CD4-positive, CD25-positive, alpha-beta regulatory T cell (primary cell): ENCODE results near the gene POFUT2. TPM values are rescaled to one million over a fixed set of nuclear protein-coding genes. Genes with fewer than 3 reads are reported as not detected.

ENCODE experiments used
- ATAC-seq, 2 donors: fragments of 150-1000 bp; cut with Tn5 transposase; one replicate each; pipeline ENCODE4 v1.10.0; 2021; ENCODE audit warnings: low read depth in 2 of 2, moderate number of reproducible peaks in 2 of 2, moderate library complexity in 1 of 2
- DNase-seq, 3 donors: peaks; one replicate each; pipeline versions ENCODE4 v3.0.0 to v3.0.0-alpha.2; 2012 to 2022; ENCODE audit warnings: mixed read lengths in 1 of 3
- H3K27ac ChIP-seq: one replicate; pipeline ENCODE4 v1.7.0; 2013; ENCODE audit warnings: mild to moderate bottlenecking, low read length; ENCODE audit not compliant: insufficient read depth, poor library complexity, severe bottlenecking
- H3K27me3 ChIP-seq: one replicate; pipeline ENCODE4 v1.7.0; 2013; ENCODE audit warnings: low read length; ENCODE audit not compliant: control insufficient read depth, insufficient read depth
- H3K36me3 ChIP-seq: one replicate; pipeline ENCODE4 v1.7.0; 2013; ENCODE audit warnings: mild to moderate bottlenecking, low read length, moderate library complexity; ENCODE audit not compliant: control insufficient read depth, insufficient read depth
- H3K4me1 ChIP-seq: 2 replicates; pipeline ENCODE4 v1.7.0; 2013; ENCODE audit warnings: mild to moderate bottlenecking, low read length; ENCODE audit not compliant: insufficient read depth, control insufficient read depth, poor library complexity, severe bottlenecking
- H3K4me3 ChIP-seq: one replicate; pipeline ENCODE4 v1.7.0; 2013; ENCODE audit warnings: low read depth, mild to moderate bottlenecking, low read length, moderate library complexity
- H3K9me3 ChIP-seq, 2 experiments: 1 replicate in 1 of 2; 2 replicates in 1 of 2; pipeline ENCODE4 v1.7.0; 2013; ENCODE audit warnings: low read length in 2 of 2, mild to moderate bottlenecking in 1 of 2, moderate library complexity in 1 of 2; ENCODE audit not compliant: control insufficient read depth in 2 of 2
- H3K27ac Mint-ChIP-seq, 3 donors: one replicate each; pipeline ENCODE4 v1.8.0; 2020 to 2022; ENCODE audit warnings: mild to moderate bottlenecking in 3 of 3, mixed read lengths in 3 of 3, moderate library complexity in 2 of 3
- H3K27me3 Mint-ChIP-seq: one replicate; pipeline ENCODE4 v1.8.0; 2022; ENCODE audit warnings: mild to moderate bottlenecking, mixed read lengths
- H3K36me3 Mint-ChIP-seq: one replicate; pipeline ENCODE4 v1.8.0; 2020; ENCODE audit warnings: mixed read lengths
- H3K4me1 Mint-ChIP-seq, 4 donors: one replicate each; pipeline ENCODE4 v1.8.0; 2020 to 2022; ENCODE audit warnings: mixed read lengths in 4 of 4, mild to moderate bottlenecking in 1 of 4
- H3K4me3 Mint-ChIP-seq, 4 donors: one replicate each; pipeline ENCODE4 v1.8.0; 2020 to 2022; ENCODE audit warnings: mild to moderate bottlenecking in 4 of 4, mixed read lengths in 4 of 4, moderate library complexity in 3 of 4
- H3K9me3 Mint-ChIP-seq, 7 donors: one replicate each; pipeline ENCODE4 v1.8.0; 2020 to 2022; ENCODE audit warnings: mixed read lengths in 7 of 7, mild to moderate bottlenecking in 3 of 7, moderate library complexity in 2 of 7
- polyA plus RNA-seq, 4 donors: library from polyadenylated mRNA; unstranded; fragments of 300-500 nt; fragmentation: Illumina TruSeq; gene quantifications; one replicate each; pipeline ENCODE4 v1.2.3, GENCODE V29; 2021
- total RNA-seq: library from RNA; stranded (reverse); gene quantifications from one replicate; pipeline ENCODE4 v1.2.3, GENCODE V29; 2022

The POFUT2 gene
- total and polyA plus RNA-seq, 5 donors from 2014 or later, result 2.6 to 55.6 (median 3.3) TPM

DNA sequence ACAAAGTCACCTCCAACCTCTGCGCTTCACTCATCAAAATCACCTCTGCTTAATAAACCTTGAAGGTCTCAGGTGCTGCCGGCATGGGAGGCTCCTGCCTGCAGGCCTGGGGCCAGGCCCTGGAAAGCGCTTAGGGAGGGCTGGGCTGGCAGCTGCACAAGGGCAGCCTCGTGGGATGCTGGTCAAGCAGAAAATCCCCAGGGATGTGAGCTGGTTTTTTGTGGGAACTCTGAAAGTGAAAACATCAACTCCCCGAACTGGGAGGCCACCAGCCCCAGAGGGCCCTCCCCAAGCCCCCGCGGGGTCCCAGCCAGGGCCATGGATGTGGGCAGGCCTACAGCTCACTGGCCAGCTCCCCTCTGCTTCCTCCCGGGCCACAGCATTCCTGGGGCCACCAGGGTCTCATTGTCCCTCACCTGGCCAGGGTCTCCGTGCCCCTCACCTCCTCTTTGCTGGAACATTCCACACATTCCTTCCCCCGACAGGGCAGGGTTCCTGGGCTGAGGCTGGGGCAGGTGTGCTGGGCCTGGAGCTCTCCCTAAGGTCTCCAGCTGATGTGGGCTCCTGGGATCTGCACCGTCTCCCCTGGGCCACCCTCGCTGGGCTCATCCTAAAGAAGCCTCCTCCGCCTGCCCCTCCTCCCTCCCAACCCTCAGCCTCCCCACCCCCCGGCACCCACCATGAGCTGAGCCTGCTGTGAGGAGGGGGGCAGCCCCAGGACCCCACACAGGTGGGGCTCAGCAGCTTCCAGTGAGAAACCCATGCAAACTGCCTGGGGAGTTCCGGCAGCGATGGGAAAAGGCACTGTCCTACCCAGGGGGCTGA lies 36.0 kb upstream of the POFUT2 start:
- Histone ChIP-seq H3K27me3 (no peaks in the 10 kb centered on the region), H3K4me1 (peaks cover 17% of the 10 kb centered on the region), H3K9me3 (no peaks in the 10 kb centered on the region), H3K36me3 (no peaks in the 10 kb centered on the region), H3K27ac (no peak overlapping the region), H3K4me3 (no peak overlapping the region)
- no peak for ATAC-seq
- no peaks in the 10 kb centered on the region for H3K36me3 Mint-ChIP-seq
- no peak overlapping the region for H3K4me3 Mint-ChIP-seq
- DNase-seq, result no peak
- H3K9me3 Mint-ChIP-seq, result no peaks in the 10 kb centered on the region
- H3K4me1 Mint-ChIP-seq, result peaks cover 0 to 15% (median 5%) of the 10 kb centered on the region in 4 donors
- H3K27me3 Mint-ChIP-seq, result no peaks in the 10 kb centered on the region
- peak overlapping the region in 1 of 3 donors; percentile 82 for H3K27ac Mint-ChIP-seq

DNA sequence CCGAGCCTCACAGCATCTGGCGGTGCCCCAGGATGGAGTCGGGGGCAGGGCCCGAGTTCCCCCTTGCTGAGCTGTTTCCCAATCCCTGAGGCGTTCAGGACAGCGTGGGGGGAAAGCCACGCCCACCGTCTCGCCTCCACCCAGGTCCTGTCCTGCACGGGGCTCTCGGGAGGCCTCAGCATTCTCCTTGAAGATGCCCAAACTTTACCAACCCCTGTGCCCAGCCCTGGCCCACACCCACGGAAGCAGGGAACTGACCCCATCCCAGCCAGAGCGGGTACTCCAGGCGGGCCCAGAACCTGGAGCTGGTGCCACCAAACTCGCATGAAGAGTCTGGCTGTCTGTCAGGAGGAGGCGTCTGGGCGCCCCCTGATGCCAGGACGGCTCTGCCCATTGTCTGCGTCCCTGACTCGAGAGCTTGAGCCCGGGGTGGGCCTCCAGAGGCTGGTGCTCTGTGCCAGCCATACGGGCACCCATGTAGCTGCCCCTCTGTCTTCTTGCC lies 35.3 kb upstream of the POFUT2 start:
- no peaks in the 10 kb centered on the region for H3K36me3 ChIP-seq
- no peak overlapping the region for H3K4me3 ChIP-seq
- Mint-ChIP-seq H3K27me3 (no peaks in the 10 kb centered on the region), H3K27ac (peak overlapping the region in 2 of 3 donors; percentile 20 to 89), H3K4me3 (peak overlapping the region in 1 of 4 donors; percentile 63), H3K36me3 (no peaks in the 10 kb centered on the region), H3K9me3 (no peaks in the 10 kb centered on the region), H3K4me1 (peaks cover 0 to 15% (median 5%) of the 10 kb centered on the region in 4 donors)
- DNase-seq, result no peak
- H3K9me3 ChIP-seq, result no peaks in the 10 kb centered on the region
- peaks cover 17% of the 10 kb centered on the region for H3K4me1 ChIP-seq
- ATAC-seq, result no peak
- H3K27me3 ChIP-seq, result no peaks in the 10 kb centered on the region
- peak overlapping the region; percentile 51 for H3K27ac ChIP-seq

DNA sequence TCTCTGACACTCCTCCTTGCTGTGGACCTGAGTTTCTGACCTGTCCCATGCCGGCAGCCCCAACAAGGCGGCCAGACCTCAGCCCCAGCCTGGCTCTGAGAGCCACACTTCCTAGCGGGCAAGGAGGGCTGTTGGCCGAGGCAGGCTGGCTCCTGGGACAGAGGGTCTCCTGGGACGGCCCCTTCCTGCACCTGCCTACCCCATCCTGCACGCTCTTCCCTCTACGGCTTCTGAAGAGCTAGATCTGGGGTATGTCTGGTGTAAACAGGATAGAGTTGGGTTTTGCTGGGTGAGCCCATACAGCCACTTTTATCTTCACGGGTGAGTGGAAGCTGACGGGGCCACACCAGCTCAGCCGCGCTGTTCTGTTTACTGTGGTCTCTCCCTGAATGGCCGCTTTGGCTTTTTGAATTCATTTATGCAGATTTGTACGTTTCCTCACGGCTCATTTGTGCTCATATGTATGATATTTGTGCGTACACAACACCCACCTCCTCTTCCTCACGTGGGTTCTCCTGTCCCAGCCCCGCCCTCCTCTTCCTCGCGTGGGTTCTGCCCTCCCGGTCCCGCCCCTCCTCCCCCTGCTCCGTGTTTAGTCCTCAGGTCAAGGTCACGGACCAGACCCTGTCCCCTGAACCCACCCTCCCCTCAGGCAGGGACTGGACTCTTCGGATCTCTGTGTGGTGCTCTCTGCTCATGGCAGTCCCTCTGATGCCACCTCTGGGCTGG lies 34.7 kb upstream of the POFUT2 start:
- ATAC-seq, result peak; percentile 65 to 82
- H3K27ac ChIP-seq, result peak overlapping the region; percentile 51

DNA sequence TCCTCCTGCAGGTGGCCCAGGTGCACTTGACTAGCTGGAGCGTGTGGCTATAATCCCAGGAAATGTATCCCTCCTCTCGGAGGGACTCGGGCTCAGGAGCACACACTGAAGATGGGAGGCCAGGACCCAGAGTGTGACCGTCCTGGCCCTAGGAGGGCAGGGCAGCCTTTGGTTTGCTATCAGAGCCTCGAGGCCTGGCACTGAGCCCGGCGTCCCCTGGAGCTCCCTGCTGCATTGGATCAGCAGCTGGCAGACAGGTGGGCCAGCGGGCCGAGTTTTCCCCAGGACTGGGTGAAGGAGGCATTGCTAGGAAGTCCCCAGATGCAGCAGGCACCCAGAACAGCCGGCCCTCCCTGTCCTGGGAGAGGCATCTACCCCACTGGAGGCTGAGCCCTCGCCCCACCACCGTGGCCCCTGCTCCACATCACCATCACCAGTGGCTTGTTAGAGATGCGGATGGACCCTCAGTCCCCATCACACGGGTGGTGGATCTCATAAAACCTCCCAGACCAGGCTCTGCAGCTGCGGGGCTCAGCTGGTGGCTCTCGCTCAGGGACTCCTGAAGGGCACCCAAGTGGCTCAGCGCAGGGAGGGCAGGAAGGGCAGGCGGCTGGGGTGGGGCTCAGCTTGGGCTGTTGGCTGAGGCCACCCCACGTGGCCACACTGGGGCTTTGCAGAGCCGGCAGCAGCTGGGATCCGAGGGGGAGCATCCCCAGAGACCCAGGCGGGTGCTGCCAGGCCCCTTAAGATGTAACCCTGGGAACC lies 32.7 kb upstream of the POFUT2 start:
- H3K27ac Mint-ChIP-seq, result no peak overlapping the region
- Histone ChIP-seq H3K9me3 (no peaks in the 10 kb centered on the region), H3K4me3 (no peak overlapping the region), H3K4me1 (peaks cover 17% of the 10 kb centered on the region), H3K36me3 (no peaks in the 10 kb centered on the region), H3K27ac (no peak overlapping the region), H3K27me3 (no peaks in the 10 kb centered on the region)
- H3K4me1 Mint-ChIP-seq, result peaks cover 0 to 10% (median 5%) of the 10 kb centered on the region in 4 donors
- H3K27me3 Mint-ChIP-seq, result no peaks in the 10 kb centered on the region
- no peaks in the 10 kb centered on the region for H3K36me3 Mint-ChIP-seq
- H3K9me3 Mint-ChIP-seq, result no peaks in the 10 kb centered on the region
- ATAC-seq, result no peak
- no peak overlapping the region for H3K4me3 Mint-ChIP-seq
- DNase-seq, result no peak

More for the DNA sequence above, 34.7 kb upstream of the POFUT2 start:
- H3K4me1 ChIP-seq, result peaks cover 17% of the 10 kb centered on the region
- no peaks in the 10 kb centered on the region for H3K27me3 Mint-ChIP-seq
- peaks cover 0 to 15% (median 5%) of the 10 kb centered on the region in 4 donors for H3K4me1 Mint-ChIP-seq
- H3K9me3 Mint-ChIP-seq, result no peaks in the 10 kb centered on the region
- H3K36me3 ChIP-seq, result no peaks in the 10 kb centered on the region
- no peak overlapping the region for H3K4me3 ChIP-seq
- H3K4me3 Mint-ChIP-seq, result peak overlapping the region; percentile 57 to 81 (median 68)
- H3K27me3 ChIP-seq, result no peaks in the 10 kb centered on the region
- no peaks in the 10 kb centered on the region for H3K9me3 ChIP-seq
- peak in 1 of 3 donors; percentile 24 for DNase-seq
- no peaks in the 10 kb centered on the region for H3K36me3 Mint-ChIP-seq
- peak overlapping the region; percentile 68 to 97 (median 89) for H3K27ac Mint-ChIP-seq

DNA sequence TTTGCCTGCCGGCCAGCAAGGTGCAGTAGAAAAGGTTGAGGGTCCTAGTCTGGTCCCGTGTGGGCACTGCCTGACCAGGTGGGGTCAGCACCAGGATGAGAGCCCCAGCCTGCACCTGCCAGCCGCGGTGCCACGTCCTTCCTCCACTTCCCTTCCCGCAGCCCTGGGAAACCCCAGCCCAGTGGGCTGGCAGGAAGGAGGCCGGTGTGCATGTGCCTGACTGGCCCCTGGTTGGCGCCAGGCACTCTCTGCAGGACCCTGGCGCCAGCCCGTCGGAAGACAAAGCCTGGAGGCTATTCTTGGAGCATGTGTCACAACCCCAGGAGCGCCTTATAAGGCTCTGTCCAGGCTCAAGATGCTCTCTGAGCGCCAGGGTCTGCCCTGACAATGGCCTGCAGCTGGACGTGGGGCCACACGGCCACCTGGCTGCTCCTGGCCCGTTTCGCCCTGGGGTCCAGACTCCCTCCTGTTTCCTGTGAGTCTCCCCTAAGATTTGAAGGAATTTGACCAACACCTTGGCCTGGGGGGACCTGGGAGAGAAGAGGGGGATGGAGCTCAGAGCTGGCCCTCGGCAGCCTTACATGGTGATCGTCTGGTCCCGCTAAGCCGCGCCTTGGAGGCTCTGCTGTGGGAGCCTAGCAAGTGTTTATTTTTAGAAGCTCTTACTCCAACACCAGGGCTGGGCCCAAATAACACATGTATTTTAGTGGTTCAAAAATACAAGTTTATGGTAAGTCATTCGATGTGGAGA lies 31.9 kb upstream of the POFUT2 start:
- DNase-seq, result no peak
- Histone ChIP-seq H3K4me3 (no peak overlapping the region), H3K9me3 (no peaks in the 10 kb centered on the region), H3K27me3 (no peaks in the 10 kb centered on the region), H3K36me3 (no peaks in the 10 kb centered on the region), H3K4me1 (peaks cover 17% of the 10 kb centered on the region), H3K27ac (no peak overlapping the region)
- Mint-ChIP-seq H3K9me3 (no peaks in the 10 kb centered on the region), H3K27ac (no peak overlapping the region), H3K4me1 (peaks cover 0 to 10% (median 5%) of the 10 kb centered on the region in 4 donors), H3K36me3 (no peaks in the 10 kb centered on the region), H3K27me3 (no peaks in the 10 kb centered on the region), H3K4me3 (no peak overlapping the region)
- ATAC-seq, result no peak

DNA sequence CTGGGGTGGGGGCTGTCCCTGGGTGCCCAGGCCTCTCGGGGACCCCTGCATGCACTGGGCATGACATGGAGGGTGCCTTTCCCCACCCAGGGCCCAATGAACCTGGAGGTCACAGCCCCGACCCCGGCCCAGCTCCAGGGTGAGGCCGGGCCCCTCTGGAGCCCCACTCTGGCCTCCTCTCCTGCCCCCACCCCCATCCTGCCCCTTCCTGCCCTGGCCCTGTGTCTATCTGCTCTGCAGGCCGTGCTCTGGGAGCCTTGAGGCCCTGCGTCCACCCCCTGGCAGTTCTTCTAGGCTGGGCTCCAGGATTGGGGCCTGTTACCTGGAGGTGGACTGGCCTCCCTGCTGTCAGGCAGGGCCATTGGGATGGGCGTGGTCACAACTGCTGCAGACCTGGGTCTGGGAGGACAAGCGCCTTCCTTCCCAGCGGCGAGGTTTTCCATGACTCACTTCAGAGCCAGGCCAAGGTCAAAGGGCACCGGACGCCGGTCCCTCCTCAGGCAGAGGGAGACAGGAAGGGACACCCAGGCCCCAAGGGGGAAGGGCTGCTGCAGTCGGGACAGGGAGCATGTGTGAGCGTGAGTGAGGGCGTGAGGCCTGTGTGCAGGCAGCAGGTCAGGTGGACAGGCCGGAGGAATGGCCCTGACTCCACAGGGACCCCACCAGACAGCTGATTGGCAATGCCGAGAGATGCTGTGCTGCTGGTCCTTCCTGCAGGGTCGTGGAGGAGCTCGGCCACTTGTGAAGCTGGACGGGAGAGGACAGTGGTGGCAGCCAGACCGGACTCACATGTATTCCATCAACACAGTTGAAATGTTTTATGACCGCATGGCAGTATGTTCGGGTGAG lies 31.1 kb upstream of the POFUT2 start:
- no peak overlapping the region for H3K27ac ChIP-seq
- H3K4me3 Mint-ChIP-seq, result no peak overlapping the region

More for the DNA sequence above, 31.1 kb upstream of the POFUT2 start:
- Mint-ChIP-seq H3K4me1 (peaks cover 0 to 10% (median 5%) of the 10 kb centered on the region in 4 donors), H3K36me3 (no peaks in the 10 kb centered on the region), H3K27ac (no peak overlapping the region), H3K27me3 (peaks cover 4% of the 10 kb centered on the region), H3K9me3 (no peaks in the 10 kb centered on the region)
- Histone ChIP-seq H3K27me3 (no peaks in the 10 kb centered on the region), H3K36me3 (no peaks in the 10 kb centered on the region), H3K9me3 (no peaks in the 10 kb centered on the region), H3K4me1 (peaks cover 17% of the 10 kb centered on the region), H3K4me3 (no peak overlapping the region)
- no peak for DNase-seq
- ATAC-seq, result no peak
